ENCODE data around the gene DSG3. TPM values are rescaled to one million over a fixed set of nuclear protein-coding genes. Genes with fewer than 3 reads are reported as not detected.

The DSG3 gene
- total and polyA plus RNA-seq, 2 of the 13 experiments (the other 11 are each of a cell fraction or from before 2014, with no cell fraction given) = not detected

GRCh38 chr18:31430554-31430953 lies 17.0 kb upstream of the DSG3 start:
- intact Hi-C loops (cut with micrococcal nuclease; ENCODE audit: unreplicated experiment) = no loop called here
- H2AFZ ChIP-seq (ENCODE audit: low read length) = no peak overlapping the region
- POLR2A ChIA-PET = no interaction called here
- ATAC-seq (no peak), DNase-seq (ENCODE audit: low spot score) (no peak), FAIRE-seq (no peak)
- no peak overlapping the region for H3K4me3 ChIP-seq (replicated peaks in 1 of 3; ENCODE audit: insufficient read depth in 1 of 3, low read depth in 2 of 3, low read length in 3 of 3)
- in situ Hi-C loops (cut with HindIII; ENCODE audit: extremely low pct_ligation_motif_present, low pct_unique_long_range_greater_than_20kb) = no loop called here
- H3K27me3 ChIP-seq (ENCODE audit: control insufficient read depth in 1 of 2, insufficient read depth in 2 of 2, low read length in 2 of 2) = no peaks in the 10 kb centered on the region
- CTCF ChIA-PET (ENCODE audit: low intra/inter-chr PET ratio, low total read pairs) = no interaction called here
- H3K9ac ChIP-seq (ENCODE audit: insufficient read depth, low read depth, low read length) = no peak overlapping the region
- 6% methylated on average over 1 of the region's 1 CpG for WGBS (ENCODE audit: low lambda C conversion rate)
- H3K4me1 ChIP-seq (ENCODE audit: insufficient read depth, low read length) = no peaks in the 10 kb centered on the region
- BruUV-seq (replicated peaks) = no TSS peak
- H3K79me2 ChIP-seq (ENCODE audit: insufficient read depth, low read length) = no peaks in the 10 kb centered on the region
- TF ChIP-seq RBM22 (optimal IDR thresholded peaks at IDR 0.05; ENCODE audit: low read length) = no peak
- no peak for TF ChIP-seq KAT8 (CRISPR knock-in tag; IDR thresholded peaks at IDR 0.05)
- H3K4me2 ChIP-seq (ENCODE audit: low read depth, low read length) = no peak overlapping the region
- H3K9me3 ChIP-seq (ENCODE audit: low read length) = no peaks in the 10 kb centered on the region
- H3K36me3 ChIP-seq (replicated peaks in 1 of 2; ENCODE audit: control insufficient read depth in 1 of 2, insufficient read depth in 2 of 2, low read length in 2 of 2) = no peaks in the 10 kb centered on the region
- H4K20me1 ChIP-seq (ENCODE audit: insufficient read depth, low read length) = no peaks in the 10 kb centered on the region
- no peak overlapping the region for H3K27ac ChIP-seq (ENCODE audit: extremely low read length, insufficient read depth, low read length)

- no peaks in the 10 kb centered on the region for H3K79me2 ChIP-seq (ENCODE audit: insufficient read depth, low read length)
- FAIRE-seq = no peak
- no peak for ATAC-seq
- H2AFZ ChIP-seq (ENCODE audit: low read length) = no peak overlapping the region
- no peak overlapping the region for H3K27ac ChIP-seq (ENCODE audit: extremely low read length, insufficient read depth, low read length)
- H3K4me2 ChIP-seq (ENCODE audit: low read depth, low read length) = no peak overlapping the region
- no peaks in the 10 kb centered on the region for H3K4me1 ChIP-seq (ENCODE audit: insufficient read depth, low read length)
- H3K36me3 ChIP-seq (replicated peaks in 1 of 2; ENCODE audit: control insufficient read depth in 1 of 2, insufficient read depth in 2 of 2, low read length in 2 of 2) = no peaks in the 10 kb centered on the region
- 0 out of 5 replicates have a peak, but pooled peaks cover 0 to 3% of the 10 kb centered on the region in 2 experiments for H3K27me3 ChIP-seq (ENCODE audit: control insufficient read depth in 1 of 2, insufficient read depth in 2 of 2, low read length in 2 of 2)
- in situ Hi-C loops (cut with HindIII; ENCODE audit: extremely low pct_ligation_motif_present, low pct_unique_long_range_greater_than_20kb) = no loop called here
- ChIA-PET CTCF (ENCODE audit: low intra/inter-chr PET ratio, low total read pairs) (no interaction called here), POLR2A (no interaction called here)
- WGBS (ENCODE audit: low lambda C conversion rate) = 0% methylated on average over 1 of the region's 1 CpG
- BruUV-seq (replicated peaks) = no TSS peak
- H4K20me1 ChIP-seq (ENCODE audit: insufficient read depth, low read length) = no peaks in the 10 kb centered on the region
- no peak for DNase-seq (ENCODE audit: low spot score)
- no peak overlapping the region for H3K9ac ChIP-seq (ENCODE audit: insufficient read depth, low read depth, low read length)
- intact Hi-C loops (cut with micrococcal nuclease; ENCODE audit: unreplicated experiment) = no loop called here
- no peak overlapping the region for H3K4me3 ChIP-seq (replicated peaks in 1 of 3; ENCODE audit: insufficient read depth in 1 of 3, low read depth in 2 of 3, low read length in 3 of 3)
- no peaks in the 10 kb centered on the region for H3K9me3 ChIP-seq (ENCODE audit: low read length)
- TF ChIP-seq ZNF12 (CRISPR knock-in tag; IDR thresholded peaks at IDR 0.05) = no peak
- no peak for TF ChIP-seq ZNF782 (CRISPR knock-in tag; IDR thresholded peaks at IDR 0.05; ENCODE audit: borderline replicate concordance)
- TF ChIP-seq ZNF362 (CRISPR knock-in tag; IDR thresholded peaks at IDR 0.05; ENCODE audit: borderline replicate concordance) = no peak
- no peak for TF ChIP-seq GLMP (CRISPR knock-in tag; IDR thresholded peaks at IDR 0.05; ENCODE audit: borderline replicate concordance)
- no peak for TF ChIP-seq HHEX (CRISPR knock-in tag; IDR thresholded peaks at IDR 0.05)
- peak; percentile 89 for TF ChIP-seq KAT2B (IDR thresholded peaks at IDR 0.05; ENCODE audit: borderline replicate concordance, low read depth, low read length)
- TF ChIP-seq ATRX (CRISPR knock-in tag; IDR thresholded peaks at IDR 0.05; ENCODE audit: borderline replicate concordance) = no peak
- TF ChIP-seq ZBTB25 (CRISPR knock-in tag; IDR thresholded peaks at IDR 0.05) = no peak
- TF ChIP-seq ZNF770 (CRISPR knock-in tag; IDR thresholded peaks at IDR 0.05) = no peak
- TF ChIP-seq ZNF18 (CRISPR knock-in tag; IDR thresholded peaks at IDR 0.05; ENCODE audit: insufficient replicate concordance) = no peak
Observed at GRCh38 chr18:31432316-31432715, 15.2 kb upstream of the DSG3 start.
